Hematopoietic multipotent progenitor cell treated with erythropoietin and hydrocortisone succinate and interleukin-3 and kit ligand, for 17 days (in vitro differentiated cells): Measurements from ENCODE around the gene LRRFIP1.
"Not testable (repeated sequence)": the region's sequence is repeated elsewhere in the genome, so short reads cannot be mapped to it uniquely, and the experiment has no call there.

Experiments used
- DNase-seq: peaks from one replicate; pipeline ENCODE4 v3.0.0-alpha.2; 2015; ENCODE audit warnings: low spot score

The LRRFIP1 gene

GRCh38 chr2:237597196-237598145 is 29.9 kb upstream of the LRRFIP1 start:
- DNase-seq, result no peak

DNA sequence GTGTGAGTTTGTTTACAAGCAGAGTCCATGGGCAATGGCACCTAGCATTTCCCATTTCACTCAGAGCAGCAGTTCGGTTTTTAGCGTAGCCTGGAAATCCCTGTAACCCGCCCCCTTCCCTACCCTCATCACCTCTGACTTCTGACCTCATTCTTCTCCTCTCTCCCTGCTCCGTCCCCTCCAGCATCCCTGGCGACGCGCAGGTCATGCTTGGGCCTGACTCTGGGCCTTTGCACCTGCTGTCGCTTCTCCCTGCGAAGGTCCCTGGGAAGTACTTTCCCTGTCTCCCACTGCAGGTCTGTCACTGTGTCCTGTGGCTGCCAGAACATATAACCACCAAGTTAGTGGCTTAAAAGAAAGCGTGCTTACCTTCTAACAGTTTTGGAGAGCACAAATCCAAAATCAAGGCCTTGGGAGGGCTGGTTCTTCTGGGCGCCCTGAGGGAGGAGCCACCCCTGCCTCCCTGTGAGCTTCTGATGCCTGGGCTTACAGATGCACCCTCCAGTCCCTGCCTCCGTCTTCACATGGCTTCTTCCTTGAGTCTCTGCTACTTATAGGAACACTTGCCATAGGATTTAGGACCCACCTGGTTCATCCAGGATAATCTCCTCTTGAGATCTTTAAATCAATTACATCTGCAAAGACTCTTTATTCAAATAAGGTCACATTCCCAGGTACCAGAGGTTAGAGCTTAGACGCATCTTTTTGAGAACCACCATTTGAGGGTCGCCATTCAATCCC is 28.7 kb upstream of the LRRFIP1 start:
- no peak for DNase-seq

- DNase-seq, result no peak
Measured at GRCh38 chr2:237599465-237600110, 27.8 kb upstream of the LRRFIP1 start.

DNA sequence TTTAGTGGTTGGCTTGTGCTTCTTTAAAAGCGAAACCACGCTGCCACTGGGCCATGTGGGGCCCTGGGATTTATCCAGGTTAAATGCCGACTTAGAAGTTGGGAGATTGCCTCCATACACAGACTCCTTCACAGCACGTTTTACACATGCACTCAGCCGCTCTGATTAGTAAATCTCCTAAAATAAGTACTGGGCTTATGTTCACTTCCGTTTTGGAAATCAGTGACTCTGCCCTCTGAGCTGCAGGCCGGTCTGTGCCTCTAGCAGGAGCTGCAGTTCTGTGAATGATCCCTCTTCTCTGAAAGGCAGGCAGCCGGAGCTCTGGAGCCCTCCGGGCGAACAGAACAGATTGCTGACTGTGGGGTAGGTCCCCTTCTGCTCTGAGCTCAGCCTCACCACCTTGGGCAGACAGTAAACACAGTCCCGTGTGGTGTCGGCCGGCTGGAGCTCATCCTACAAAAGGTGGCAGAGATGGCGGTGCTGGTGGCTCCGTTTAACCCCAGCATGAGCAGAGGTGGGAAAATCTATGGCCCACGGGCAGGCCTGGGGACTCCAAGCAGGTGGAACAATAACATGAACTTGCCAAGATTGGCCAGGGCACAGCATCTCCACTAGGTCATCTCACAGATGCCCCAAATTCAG is 27.1 kb upstream of the LRRFIP1 start:
- DNase-seq, result no peak

GRCh38 chr2:237601453-237602116 is 25.8 kb upstream of the LRRFIP1 start:
- no peak for DNase-seq

GRCh38 chr2:237602409-237602808 is 25.0 kb upstream of the LRRFIP1 start:
- DNase-seq, result no peak

GRCh38 chr2:237603049-237603717 is 24.2 kb upstream of the LRRFIP1 start:
- no peak for DNase-seq

DNA sequence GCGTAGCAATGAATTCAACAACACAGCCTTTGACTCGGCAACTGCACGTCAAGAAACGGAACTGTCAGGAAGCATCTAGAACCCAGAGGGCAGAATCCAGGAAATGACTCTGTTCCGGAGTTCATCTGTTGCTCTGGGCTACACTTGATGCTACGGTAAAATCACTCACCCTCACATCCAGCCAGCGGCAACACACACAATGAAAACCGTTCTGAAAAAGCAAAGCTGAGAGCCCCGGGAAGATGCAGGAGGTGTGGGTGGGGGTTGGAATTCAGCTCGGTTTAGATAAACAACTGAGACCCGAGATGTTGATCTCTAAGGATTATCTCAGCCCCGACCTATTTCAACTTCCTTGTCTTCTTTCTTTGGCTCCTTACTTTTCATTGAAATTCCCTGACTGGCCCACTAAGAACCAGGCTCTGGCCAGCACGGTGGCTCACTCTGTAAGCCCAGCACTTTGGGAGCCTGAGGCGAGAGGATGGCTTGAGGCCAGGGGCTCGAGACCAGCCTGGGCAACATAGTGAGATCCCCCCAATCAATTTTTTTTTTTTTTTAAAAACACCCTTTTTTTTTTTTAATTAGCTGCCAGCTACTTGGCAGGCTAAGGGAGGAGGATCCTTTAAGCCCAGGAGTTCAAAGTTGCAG is 23.5 kb upstream of the LRRFIP1 start:
- no peak for DNase-seq

- DNase-seq, result no peak
Measured at GRCh38 chr2:237604391-237604790, 23.0 kb upstream of the LRRFIP1 start.

GRCh38 chr2:237604960-237605359 is 22.4 kb upstream of the LRRFIP1 start:
- no peak for DNase-seq

- not testable (repeated sequence) for DNase-seq
Measured at GRCh38 chr2:237606522-237606921, 20.9 kb upstream of the LRRFIP1 start.

DNA sequence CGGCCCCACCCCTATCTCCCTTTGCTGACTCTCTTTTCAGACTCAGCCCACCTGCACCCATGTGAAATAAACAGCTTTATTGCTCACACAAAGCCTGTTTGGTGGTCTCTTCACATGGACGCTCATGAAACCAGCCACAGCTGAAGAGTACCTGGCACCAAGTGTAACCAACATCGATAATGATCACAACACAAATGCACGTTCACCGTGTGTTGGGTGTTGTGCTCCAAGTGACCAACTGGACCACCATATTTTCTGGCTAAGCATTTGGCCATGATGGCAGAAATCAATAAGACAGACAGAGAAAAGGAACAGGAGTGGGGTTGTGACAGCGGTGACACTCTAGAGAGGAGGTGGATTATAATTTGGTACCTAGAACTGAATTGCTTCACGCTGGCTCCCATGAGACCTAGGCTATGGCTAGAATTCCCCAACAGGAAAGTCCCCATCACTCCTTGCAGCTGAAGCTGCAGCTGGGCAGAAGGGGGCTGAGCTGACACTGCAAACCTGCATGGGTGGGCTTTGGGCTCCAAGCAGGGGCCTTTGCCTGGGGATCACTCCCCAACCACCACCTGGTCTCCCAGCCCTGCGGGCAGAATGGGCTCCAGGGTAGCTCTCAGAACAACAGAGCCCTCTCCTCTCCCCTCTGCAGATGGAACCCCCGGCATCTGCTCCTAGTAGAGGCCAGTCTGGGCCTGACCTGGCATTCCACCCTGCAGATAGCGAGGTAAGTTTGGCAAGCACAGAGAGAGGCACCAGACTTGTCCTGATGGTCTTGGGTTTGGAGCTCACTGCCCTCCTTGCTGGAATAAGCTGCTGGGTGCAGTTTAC is 14.6 kb upstream of the LRRFIP1 start:
- no peak for DNase-seq

DNA sequence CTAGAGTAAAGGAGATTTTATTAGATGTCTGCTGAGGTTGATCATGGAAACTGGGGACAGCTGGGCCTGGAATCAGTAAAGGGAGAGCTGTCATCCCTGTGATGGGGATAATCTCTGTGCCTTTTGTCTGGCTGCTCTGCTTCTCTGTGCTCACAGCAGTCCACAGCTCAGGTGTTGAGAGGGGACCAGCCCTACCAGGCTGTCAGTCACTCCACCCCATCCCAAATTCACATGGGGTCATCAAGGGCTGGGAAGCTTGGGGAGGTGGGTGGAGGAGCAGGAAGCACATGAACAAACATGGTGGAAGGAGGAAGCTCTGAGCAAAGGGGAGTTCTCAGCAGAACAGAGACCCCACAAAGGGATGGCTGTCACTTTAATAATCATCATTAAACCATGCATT is 13.7 kb upstream of the LRRFIP1 start:
- no peak for DNase-seq

DNA sequence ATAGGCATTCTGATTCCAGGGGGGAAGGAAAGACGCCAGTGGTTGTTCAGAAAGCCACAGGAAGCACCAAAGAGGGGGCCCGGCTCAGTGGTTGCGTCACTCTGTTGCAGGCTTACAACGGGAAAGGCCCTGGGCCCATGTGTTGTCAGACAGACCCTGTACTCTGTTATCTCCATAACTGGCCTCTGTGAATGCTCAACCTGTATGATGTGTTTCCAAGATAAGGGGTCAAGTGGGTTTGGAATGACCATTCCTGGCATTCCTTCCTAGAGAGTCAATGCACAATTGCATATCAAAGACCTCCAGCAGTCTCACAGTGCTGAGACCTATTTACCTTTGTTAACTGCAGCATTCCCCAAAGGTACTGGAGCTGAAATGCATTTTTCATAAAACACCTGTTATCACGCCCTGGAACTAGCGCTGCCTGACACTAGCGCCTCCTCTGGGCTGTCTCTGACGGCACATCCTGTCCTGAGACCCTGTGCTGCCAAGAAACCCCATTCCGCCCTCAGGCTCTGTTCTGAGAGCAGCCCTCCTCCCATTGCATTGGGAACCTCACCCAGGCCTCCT is 13.2 kb upstream of the LRRFIP1 start:
- DNase-seq, result no peak

DNA sequence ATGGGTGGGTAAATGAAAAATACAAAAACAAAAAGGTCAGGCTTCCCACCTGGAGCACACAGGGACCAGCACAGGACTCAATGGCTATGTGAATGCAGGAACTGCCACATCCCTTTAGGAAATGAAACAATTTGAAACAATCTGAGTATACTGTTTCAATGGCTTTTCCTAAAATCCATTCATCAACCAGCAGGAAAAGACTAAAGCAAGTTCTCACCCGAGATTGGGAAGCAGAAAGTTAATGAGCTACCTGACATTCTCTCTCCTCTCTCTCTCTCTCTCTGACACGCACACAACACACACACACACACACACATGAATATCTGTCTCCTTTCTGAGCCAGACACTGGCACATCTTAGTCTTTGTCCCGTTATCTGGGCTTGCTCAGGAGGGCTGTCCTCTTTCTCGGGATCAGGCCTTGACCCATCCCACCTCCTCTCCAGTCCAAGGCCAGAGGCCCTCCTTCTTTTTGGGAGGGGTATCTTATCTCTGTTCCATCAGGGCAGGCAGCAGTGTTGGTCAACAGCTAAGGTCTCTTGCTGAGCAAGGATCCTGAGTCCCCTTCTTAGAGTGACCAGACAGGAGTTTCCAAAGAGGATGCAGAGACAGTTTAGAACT is 11.6 kb upstream of the LRRFIP1 start:
- no peak for DNase-seq

- DNase-seq, result no peak
Measured at GRCh38 chr2:237616373-237616733, 11.0 kb upstream of the LRRFIP1 start.

DNA sequence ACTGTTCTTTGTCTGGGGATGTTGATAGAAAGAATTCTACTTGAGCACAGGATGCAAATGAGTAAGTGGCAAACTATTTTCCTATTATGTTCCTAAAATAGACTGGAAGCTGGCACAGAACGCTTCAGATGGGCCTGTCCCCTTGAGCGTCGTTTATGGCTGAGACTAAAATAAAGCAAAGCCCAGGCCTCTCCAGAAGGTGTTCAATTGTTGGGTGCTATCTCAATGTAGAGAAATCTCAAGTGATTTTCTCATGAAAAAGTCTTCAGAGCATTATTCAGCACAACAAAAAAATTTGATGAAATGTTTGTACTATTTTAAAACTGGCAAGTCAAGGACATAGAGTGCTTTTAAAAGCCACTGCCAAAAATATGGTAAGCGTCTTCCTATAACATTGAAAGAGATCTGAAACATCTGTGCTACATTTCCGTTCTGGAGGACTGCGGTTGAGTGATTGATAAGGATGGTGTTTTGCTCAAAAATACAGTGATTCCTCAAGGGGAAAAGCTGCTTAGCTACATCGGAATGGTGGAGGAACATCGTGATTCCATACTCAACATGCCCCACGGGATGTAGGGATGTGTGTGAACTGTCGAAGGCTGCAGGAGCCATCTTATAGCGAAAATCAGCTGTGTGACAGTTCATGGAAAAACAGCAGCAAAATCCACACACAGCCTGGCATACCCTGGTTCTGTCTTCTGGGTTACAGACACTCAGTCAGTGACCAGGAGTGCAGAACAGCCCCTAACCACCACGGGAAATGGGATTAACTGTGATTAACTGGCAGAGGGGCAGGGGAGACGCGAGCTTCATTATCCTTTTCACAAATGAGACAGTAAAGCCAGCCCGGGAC is 10.4 kb upstream of the LRRFIP1 start:
- DNase-seq, result no peak

GRCh38 chr2:237617587-237617982 is 9.8 kb upstream of the LRRFIP1 start:
- no peak for DNase-seq
